Progenitor cell of endocrine pancreas (in vitro differentiated cells): ENCODE measurements around the gene SGPP2. TPM values are rescaled to one million over a fixed set of nuclear protein-coding genes. Genes with fewer than 3 reads are reported as not detected.

Source experiments
- DNase-seq: peaks from one replicate; pipeline ENCODE4 v3.0.0; 2021; ENCODE audit warnings: low spot score; ENCODE audit not compliant: unreplicated experiment
- H3K27ac Mint-ChIP-seq: 2 replicates; pipeline ENCODE4 v1.8.0; 2021; ENCODE audit warnings: mild to moderate bottlenecking, moderate library complexity, mixed read lengths
- H3K27me3 Mint-ChIP-seq: 2 replicates; pipeline ENCODE4 v1.8.0; 2021; ENCODE audit warnings: mixed read lengths
- H3K36me3 Mint-ChIP-seq: 2 replicates; pipeline ENCODE4 v1.8.0; 2022; ENCODE audit warnings: mixed read lengths; ENCODE audit not compliant: insufficient read depth
- H3K4me1 Mint-ChIP-seq: 2 replicates; pipeline ENCODE4 v1.8.0; 2021; ENCODE audit warnings: low read depth, mixed read lengths
- H3K4me3 Mint-ChIP-seq: 2 replicates; pipeline ENCODE4 v1.8.0; 2021; ENCODE audit warnings: low read depth, mild to moderate bottlenecking, moderate library complexity, mixed read lengths
- H3K9me3 Mint-ChIP-seq: 2 replicates; pipeline ENCODE4 v1.8.0; 2021; ENCODE audit warnings: low read depth, mixed read lengths
- total RNA-seq: library from RNA; stranded (reverse); gene quantifications from 2 replicates; pipeline ENCODE4 v1.2.1, GENCODE V29; 2021
- TF ChIP-seq, protein P1 (sequence below): fragments of 200-600 bp; sonication (generic); IDR thresholded peaks from one replicate; pipeline ENCODE4 v1.5.0; 2021; ENCODE audit warnings: antibody characterized with exemption, mild to moderate bottlenecking; ENCODE audit not compliant: unreplicated experiment

The SGPP2 gene
- total RNA-seq, 1 donor from 2014 or later, result 19.8 TPM

DNA sequence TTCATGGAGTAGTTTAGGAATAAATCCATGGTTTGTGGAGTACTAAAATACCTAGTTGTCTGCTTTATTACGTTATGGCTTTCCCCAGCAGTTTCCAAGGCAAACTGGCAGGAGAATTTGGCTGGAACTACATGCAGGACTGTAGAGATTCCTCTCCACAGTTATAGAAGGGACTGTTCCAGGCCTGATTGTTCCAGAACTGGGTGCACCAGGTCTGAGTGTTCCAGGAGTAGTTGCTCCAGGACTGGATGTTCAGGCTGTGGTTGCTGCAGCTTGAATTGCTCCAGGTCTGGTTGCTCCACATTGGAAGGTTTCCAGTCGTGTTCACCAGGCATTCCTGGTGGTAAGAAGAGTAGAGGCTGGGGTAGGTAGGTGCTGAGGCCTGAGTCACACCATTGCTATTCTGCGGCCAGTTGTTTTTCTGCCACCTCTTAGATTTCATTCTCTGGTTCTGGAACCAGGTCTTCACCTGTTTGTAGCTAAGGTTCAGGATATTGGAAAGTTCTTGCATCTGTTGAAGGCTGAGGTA lies 28.1 kb downstream of the SGPP2 start:
- Mint-ChIP-seq H3K36me3 (no peaks in the 10 kb centered on the region), H3K4me3 (no peak overlapping the region), H3K4me1 (no peaks in the 10 kb centered on the region), H3K27me3 (no peaks in the 10 kb centered on the region), H3K9me3 (no peaks in the 10 kb centered on the region), H3K27ac (no peak overlapping the region)
- TF ChIP-seq, protein P1, sequence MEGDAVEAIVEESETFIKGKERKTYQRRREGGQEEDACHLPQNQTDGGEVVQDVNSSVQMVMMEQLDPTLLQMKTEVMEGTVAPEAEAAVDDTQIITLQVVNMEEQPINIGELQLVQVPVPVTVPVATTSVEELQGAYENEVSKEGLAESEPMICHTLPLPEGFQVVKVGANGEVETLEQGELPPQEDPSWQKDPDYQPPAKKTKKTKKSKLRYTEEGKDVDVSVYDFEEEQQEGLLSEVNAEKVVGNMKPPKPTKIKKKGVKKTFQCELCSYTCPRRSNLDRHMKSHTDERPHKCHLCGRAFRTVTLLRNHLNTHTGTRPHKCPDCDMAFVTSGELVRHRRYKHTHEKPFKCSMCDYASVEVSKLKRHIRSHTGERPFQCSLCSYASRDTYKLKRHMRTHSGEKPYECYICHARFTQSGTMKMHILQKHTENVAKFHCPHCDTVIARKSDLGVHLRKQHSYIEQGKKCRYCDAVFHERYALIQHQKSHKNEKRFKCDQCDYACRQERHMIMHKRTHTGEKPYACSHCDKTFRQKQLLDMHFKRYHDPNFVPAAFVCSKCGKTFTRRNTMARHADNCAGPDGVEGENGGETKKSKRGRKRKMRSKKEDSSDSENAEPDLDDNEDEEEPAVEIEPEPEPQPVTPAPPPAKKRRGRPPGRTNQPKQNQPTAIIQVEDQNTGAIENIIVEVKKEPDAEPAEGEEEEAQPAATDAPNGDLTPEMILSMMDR, result no peak
- DNase-seq, result no peak

DNA sequence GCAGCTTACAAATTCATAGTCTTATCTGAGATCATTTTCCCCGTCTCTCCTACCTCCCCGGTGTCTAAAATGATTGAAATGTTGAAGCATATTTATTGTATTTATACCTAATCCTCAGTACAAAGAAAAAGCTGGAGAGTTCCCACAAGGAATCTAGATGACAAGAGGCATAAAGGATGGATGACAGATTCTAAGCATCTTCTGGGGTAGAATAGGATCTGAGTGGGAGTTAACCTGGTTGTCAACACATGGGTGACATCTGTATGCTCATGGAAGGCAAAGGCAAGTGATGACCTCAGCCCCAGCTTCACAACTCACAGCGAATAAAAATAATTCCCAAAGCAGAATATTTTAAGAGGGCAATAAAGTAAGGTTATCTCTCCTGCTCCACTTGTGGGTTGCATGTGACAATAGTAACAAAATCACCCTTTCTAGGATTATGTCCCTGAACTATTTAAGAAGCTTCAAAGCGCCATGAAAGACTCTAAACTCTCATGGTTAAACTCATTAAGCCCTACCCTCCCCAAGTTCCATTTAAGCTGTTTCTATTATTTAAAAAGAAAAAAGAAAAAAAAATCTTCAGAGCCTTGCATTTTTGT lies 32.2 kb downstream of the SGPP2 start:
- Mint-ChIP-seq H3K4me3 (no peak overlapping the region), H3K27ac (no peak overlapping the region), H3K27me3 (no peaks in the 10 kb centered on the region), H3K4me1 (no peaks in the 10 kb centered on the region), H3K9me3 (no peaks in the 10 kb centered on the region), H3K36me3 (no peaks in the 10 kb centered on the region)
- TF ChIP-seq, protein P1, result no peak
- DNase-seq, result no peak

DNA sequence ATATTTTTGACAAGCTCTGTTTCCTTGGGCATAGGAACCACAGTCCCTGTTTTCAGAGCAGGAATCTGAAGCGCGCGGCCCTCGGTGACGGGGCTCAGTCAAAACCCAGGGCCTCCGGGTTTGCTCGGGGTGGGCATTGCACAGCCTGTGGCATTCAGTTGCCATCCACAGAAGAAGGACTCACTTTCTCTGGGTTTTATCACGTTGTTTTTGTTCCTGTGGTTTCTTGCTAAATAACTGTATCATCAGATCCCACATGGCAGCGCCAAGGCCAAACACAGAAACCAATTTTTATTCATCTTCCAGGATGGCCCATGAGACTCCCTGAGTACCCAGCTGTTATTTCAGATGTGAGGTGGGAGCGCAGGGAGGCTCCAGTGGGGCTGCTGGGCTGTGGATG lies 35.6 kb downstream of the SGPP2 start:
- no peak for DNase-seq
- TF ChIP-seq, protein P1, result no peak
- Mint-ChIP-seq H3K4me1 (no peaks in the 10 kb centered on the region), H3K9me3 (peaks cover 7% of the 10 kb centered on the region), H3K27ac (no peak overlapping the region), H3K36me3 (no peaks in the 10 kb centered on the region), H3K27me3 (no peaks in the 10 kb centered on the region), H3K4me3 (no peak overlapping the region)

DNA sequence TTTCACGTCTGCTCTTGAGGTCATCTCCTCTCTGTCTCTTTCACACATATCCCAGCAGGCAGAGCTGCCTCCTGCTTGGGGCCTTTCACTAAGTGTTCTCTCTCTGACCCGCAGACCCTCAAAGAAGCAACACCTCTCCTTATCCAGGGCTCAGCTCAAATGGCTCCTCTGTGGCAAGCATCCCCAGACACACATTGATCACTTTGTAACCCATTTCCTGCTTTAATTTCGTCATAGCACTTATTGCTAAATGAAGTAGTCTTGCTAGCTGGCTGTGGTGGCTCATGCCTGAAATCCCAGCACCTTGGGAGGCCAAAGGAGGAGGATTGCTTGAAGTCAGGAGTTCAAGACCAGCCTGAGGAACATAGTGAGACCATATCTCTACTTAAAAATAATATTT lies 41.4 kb downstream of the SGPP2 start:
- H3K4me3 Mint-ChIP-seq, result no peak overlapping the region
- DNase-seq, result no peak
- peaks cover 11% of the 10 kb centered on the region for H3K9me3 Mint-ChIP-seq
- TF ChIP-seq, protein P1, result no peak
- no peak overlapping the region for H3K27ac Mint-ChIP-seq
- H3K27me3 Mint-ChIP-seq, result peaks cover 8% of the 10 kb centered on the region
- peaks cover 1% of the 10 kb centered on the region for H3K36me3 Mint-ChIP-seq
- H3K4me1 Mint-ChIP-seq, result peaks cover 10% of the 10 kb centered on the region

DNA sequence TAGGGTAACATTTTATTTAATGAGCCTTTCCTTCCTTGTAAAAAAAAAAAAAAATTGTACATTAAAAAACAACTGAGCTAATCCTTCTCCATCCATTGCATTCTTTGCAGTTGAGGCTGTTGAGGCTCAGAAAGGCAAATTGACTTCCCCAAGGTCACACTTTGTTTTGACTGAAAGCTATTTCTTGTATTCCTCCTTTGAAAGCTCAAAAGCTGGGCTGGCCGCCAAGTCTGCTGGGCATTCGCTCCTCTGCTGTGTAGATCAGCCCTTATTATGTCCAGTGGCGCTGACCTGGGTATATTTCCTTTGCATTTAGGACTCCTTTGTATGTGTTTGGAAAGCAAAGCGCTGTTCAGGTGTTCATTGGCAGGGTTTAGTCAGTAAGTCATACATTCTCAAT lies 44.0 kb downstream of the SGPP2 start:
- H3K27me3 Mint-ChIP-seq, result peaks cover 8% of the 10 kb centered on the region
- H3K4me1 Mint-ChIP-seq, result peaks cover 16% of the 10 kb centered on the region
- H3K9me3 Mint-ChIP-seq, result peaks cover 4% of the 10 kb centered on the region
- TF ChIP-seq, protein P1, result no peak
- no peak overlapping the region for H3K4me3 Mint-ChIP-seq
- H3K27ac Mint-ChIP-seq, result peak overlapping the region; percentile 42
- no peak for DNase-seq
- H3K36me3 Mint-ChIP-seq, result peaks cover 1% of the 10 kb centered on the region
